GM18858 (cell line): Measurements from ENCODE around the gene ATP1A3.
"Not testable (repeated sequence)": the region's sequence is repeated elsewhere in the genome, so short reads cannot be mapped to it uniquely, and the experiment has no call there.

Experiments used
- ATAC-seq: cut with Tn5 transposase; IDR thresholded peaks from one replicate; pipeline ENCODE4 v1.9.1; 2021; ENCODE audit not compliant: unreplicated experiment

Gene ATP1A3

GRCh38 chr19:41951686-41952172 lies 42.3 kb downstream of the ATP1A3 start:
- ATAC-seq, result no peak

DNA sequence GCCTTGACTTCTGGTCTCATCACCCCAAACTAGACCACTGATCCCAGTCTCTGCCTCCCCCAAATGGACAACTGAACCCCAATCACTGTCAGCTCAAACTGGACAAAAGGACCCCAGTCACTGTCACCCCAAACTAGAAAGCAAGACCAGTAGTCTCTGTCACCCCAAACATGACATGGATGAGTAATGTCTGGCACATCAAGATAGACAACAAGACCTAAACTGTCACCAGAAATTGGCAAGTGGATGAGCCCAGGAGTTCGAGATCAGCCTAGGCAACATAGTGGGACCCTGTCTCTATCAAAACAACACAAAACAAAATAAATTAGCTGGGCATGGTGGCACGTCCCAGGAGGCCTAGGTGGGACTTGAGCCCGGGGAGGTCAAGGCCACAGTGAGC lies 46.9 kb downstream of the ATP1A3 start:
- no peak for ATAC-seq

- ATAC-seq, result peak; percentile 71
Measured at GRCh38 chr19:41945135-41945766, 48.8 kb downstream of the ATP1A3 start.

DNA sequence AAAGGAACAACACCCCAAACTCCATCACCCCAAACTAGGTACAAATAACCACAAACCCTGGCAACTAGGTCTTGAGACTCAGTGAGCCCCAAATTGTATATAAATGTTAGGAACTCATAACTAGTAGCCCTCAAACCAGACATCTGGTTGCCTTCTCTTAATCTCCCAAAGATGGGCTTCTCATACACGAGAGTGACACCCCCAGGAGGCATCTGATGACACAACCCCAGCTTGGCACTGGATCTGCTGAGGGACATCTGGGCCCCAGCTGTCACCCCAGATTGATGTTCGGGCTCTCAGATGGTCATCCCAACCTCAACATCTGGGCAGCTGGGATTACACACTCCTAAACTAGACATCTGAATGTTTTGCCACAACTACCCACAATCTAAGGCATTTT lies 49.7 kb downstream of the ATP1A3 start:
- ATAC-seq, result no peak

DNA sequence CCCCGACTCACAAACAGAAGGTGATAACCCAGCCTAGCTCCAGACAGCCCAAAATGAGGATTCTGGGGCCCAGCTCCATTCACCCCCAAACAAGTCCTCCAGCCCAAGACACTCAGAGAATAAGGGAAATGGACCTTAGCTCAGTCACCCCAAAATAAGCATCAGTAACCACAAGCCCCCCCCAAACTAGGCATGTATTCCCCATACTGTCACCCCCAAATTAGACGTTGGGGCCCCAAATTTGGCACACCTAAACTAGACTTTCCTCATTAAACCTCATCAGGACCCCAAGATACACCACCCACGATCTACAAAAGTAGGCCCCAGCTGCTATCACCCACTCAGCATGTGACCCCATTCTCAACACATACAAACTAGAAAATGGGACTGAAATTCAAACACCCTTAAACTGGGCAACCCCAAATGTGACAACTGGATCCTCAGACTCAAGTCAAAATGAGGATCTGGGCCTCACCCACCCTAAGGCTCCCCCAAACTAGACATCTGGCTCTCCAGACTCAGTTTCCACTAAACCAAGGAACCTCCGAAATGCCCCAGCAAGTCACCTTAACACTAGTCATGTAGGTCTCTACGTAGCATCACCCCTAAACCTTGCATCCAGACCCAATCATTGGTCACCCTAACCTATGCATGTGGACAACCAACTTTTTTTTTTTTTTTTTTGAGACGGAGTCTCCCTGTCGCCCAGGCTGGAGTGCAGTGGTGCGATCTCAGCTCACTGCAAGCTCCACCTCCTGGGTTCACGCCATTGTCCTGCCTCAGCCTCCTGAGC lies 52.4 kb downstream of the ATP1A3 start:
- ATAC-seq, result no peak

GRCh38 chr19:41940731-41941409 lies 53.2 kb downstream of the ATP1A3 start:
- no peak for ATAC-seq

GRCh38 chr19:41939861-41940730 lies 53.9 kb downstream of the ATP1A3 start:
- no peak for ATAC-seq

- ATAC-seq, result not testable (repeated sequence)
Measured at GRCh38 chr19:41939209-41939608, 54.8 kb downstream of the ATP1A3 start.

GRCh38 chr19:41937525-41938468 lies 56.2 kb downstream of the ATP1A3 start:
- no peak for ATAC-seq

- ATAC-seq, result no peak
Measured at GRCh38 chr19:41936961-41937360, 57.1 kb downstream of the ATP1A3 start.

- ATAC-seq, result no peak
Measured at GRCh38 chr19:41936416-41936850, 57.6 kb downstream of the ATP1A3 start.

- ATAC-seq, result no peak
Measured at GRCh38 chr19:41935760-41936415, 58.1 kb downstream of the ATP1A3 start.

- no peak for ATAC-seq
Measured at GRCh38 chr19:41934849-41935374, 59.1 kb downstream of the ATP1A3 start.

DNA sequence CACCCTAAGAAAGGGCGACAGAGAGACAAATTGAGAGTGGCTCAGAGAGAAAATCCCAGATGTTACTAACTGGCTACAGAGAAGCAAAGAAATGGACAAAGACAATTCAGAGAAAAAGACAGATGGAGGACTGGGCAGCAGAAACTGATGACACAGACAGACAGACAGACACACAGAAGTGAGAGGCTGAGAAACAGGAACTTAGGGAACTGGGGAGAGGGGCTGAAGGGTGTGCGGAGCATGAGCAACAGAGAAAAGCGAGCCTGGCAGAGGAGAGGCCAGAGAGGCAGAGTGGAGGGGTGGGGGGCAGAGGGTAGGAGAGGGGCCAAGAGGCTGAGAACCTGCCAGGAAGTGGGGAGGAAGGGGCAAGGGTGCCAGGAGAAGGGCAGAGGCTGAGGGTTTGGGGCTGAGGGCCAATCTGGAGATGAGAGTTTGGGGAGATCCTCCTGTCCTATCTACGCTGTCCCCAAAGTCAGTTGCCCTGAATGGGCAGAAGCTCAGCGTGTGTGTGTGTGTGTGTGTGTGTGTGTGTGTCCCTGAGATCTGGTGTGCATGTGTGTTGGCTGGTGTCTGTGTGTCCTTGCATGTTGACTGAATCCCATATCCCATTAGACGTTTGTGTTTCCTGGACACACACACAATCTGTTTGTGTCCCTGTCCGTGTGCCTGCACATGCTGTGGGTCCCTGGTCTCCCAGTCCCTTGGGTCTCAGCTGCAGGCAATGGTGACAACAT lies 60.2 kb downstream of the ATP1A3 start:
- no peak for ATAC-seq

DNA sequence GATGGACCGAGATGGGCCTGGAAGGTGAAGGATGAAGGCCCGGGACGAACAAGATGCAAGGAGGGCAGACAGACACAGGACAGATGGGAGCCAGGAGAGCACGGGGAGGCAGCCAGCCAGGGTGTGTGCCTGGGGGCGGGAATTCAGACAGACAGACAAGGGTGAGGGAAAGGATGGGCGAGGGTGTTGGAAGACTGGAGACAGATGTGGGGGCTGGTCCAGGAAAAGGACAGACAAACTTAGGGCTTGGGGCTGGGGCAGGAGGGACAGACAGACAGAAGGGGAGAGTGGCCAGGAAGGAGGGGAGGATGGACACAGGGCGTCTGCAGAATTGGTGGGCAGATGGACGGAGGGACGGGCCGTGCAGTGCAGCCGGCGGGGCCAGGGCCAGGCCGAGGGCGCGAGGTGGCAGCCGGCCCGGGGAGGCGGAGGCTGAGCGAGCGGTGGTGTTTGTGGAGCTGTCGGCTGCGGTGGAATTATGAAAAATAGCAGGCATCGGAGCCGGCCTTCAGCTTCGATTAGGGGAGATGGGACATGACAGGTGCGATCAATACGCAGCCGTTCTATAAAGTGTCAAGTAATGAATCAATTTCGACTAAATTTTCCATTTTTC lies 61.2 kb downstream of the ATP1A3 start:
- ATAC-seq, result no peak

GRCh38 chr19:41932259-41932719 lies 61.7 kb downstream of the ATP1A3 start:
- no peak for ATAC-seq

DNA sequence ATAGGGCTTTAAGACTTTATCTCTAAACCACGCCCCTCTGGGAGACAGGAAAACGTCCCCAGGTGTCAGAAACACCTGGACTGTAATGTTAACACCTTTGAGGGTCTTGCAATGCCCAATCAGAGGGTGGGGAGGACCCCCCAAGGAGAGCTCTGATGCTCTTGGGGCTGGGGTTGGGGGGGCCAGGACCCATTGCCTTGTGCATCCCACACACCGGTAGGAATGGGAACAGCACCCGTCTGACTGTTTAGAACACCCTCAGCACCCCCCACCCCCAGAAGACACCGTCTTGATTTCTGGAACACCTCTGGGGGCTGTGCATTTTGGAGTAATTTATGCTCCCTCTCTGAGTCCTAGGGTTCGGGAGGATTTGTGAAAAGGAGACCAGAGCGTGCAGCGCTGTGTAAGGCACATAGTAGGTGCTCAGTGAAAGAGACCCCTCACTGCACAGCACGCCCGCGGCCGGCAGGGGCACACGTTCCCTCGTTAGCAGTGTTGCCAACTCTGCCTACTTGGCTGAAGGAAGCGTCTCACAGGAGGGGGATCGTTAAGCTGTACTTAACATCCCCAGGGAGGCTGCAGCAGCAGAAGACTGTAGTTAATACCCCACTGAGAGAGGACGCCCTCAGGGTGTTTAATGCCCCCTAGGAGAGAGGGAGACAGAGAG lies 63.0 kb downstream of the ATP1A3 start:
- no peak for ATAC-seq
